ENCODE data around the gene TTC34.
"Not testable (repeated sequence)": the region's sequence is repeated elsewhere in the genome, so short reads cannot be mapped to it uniquely, and the experiment has no call there.

DNA sequence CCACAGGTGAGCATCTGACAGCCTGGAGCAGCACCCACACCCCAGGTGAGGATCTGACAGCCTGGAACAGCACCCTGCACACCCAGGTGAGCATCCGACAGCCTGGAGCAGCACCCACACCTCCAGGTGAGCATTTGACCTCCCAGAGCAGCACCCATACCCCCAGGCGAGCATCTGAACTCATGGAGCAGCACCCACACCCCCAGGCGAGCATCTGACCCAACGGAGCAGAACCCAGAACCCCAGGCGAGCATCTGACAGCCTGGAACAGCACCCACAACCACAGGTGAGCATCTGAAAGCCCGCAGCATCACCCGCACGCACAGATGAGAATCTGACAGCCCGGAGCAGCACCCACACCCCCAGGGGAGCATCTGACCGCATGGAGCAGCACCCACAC, 111.3 kb downstream of the TTC34 start:
- TF ChIP-seq SP1, ELF4 (IDR thresholded peaks at IDR 0.05): not testable (repeated sequence)

All from HEK293T (cell line).